ENCODE results near the gene ZNF135.

Gene ZNF135

GRCh38 chr19:58091251-58091995 lies 32.3 kb downstream of the ZNF135 start:
- no peak for DNase-seq (ENCODE audit: low read depth in 2 of 2, low spot score in 1 of 2)

- no peak for DNase-seq (ENCODE audit: low read depth in 2 of 2, low spot score in 1 of 2)
Observed at GRCh38 chr19:58093071-58093470, 34.0 kb downstream of the ZNF135 start.

- no peak for DNase-seq (ENCODE audit: low read depth in 2 of 2, low spot score in 1 of 2)
Observed at GRCh38 chr19:58095328-58095727, 36.2 kb downstream of the ZNF135 start.

GRCh38 chr19:58096884-58097283 lies 37.8 kb downstream of the ZNF135 start:
- DNase-seq (ENCODE audit: low read depth in 2 of 2, low spot score in 1 of 2): no peak

- DNase-seq (ENCODE audit: low read depth in 2 of 2, low spot score in 1 of 2): no peak
Observed at GRCh38 chr19:58097349-58097748, 38.3 kb downstream of the ZNF135 start.

- peak; percentile 95 for DNase-seq (ENCODE audit: low read depth in 2 of 2, low spot score in 1 of 2)
Observed at GRCh38 chr19:58097781-58098681, 38.9 kb downstream of the ZNF135 start, which contains the start of gene ZSCAN18. Gene ZSCAN18 (minus strand): TSS chr19:58098231. CDS start chr19:58090267, 7,964 bp downstream.

- no peak for DNase-seq (ENCODE audit: low read depth in 2 of 2, low spot score in 1 of 2)
Observed at GRCh38 chr19:58098682-58098998, 39.6 kb downstream of the ZNF135 start.

GRCh38 chr19:58107778-58108545 lies 48.9 kb downstream of the ZNF135 start:
- DNase-seq (ENCODE audit: low read depth in 2 of 2, low spot score in 1 of 2): no peak

- no peak for DNase-seq (ENCODE audit: low read depth in 2 of 2, low spot score in 1 of 2)
Observed at GRCh38 chr19:58108546-58108817, 49.4 kb downstream of the ZNF135 start.

- DNase-seq (ENCODE audit: low read depth in 2 of 2, low spot score in 1 of 2): no peak
Observed at GRCh38 chr19:58117841-58118575, 58.9 kb downstream of the ZNF135 start.

- no peak for DNase-seq (ENCODE audit: low read depth in 2 of 2, low spot score in 1 of 2)
Observed at GRCh38 chr19:58118979-58119733, 60.1 kb downstream of the ZNF135 start.

All from stimulated activated CD8-positive, alpha-beta memory T cell treated with anti-CD3 and anti-CD28 coated beads, Interleukin-4, amount 100 ng/mL, for 1 hour (primary cell).